ENCODE measurements around the gene FAM186B. TPM values are rescaled to one million over a fixed set of nuclear protein-coding genes. Genes with fewer than 3 reads are reported as not detected.

The FAM186B gene
- total and polyA plus RNA-seq, 2 experiments from 2014 or later = 0.17 to 0.69 TPM

DNA sequence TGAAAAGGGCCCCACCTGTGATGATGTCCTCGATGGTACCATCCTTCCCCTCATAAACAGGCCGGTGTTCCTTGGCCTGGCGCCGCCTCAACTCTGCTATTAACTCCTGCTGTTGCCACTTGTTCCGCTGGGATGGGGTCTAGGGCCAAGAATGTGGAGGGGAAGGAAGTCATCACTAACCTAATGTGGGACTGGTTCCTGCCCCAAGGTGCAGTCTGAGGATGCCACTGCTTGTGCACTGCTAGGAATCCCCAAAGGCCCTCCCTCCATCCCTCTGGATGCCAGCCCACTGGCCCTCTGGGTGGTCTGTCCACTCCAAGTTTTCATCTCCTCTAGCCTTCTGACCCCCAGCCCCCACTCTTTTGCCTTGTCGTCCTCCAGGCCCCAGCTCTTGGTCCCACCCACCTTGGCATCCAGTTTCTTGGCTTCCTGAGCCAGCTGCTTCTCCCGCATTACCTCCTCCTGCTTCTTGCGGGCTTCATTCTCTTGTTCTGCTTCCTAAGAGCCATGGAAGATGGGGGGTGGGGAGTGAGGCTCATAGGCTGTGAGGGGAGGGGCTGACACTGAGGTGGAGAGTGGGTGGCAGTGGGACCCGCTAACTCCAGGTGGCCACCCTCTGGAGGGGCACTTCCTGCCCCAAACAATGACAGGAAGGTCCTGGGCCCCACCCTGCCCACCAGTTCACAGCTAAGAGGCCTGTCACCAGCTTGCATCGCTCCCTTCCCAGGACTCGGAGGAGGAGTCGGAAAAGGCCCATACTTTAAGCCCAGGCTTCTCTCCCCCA lies 41.6 kb upstream of the FAM186B start:
- TF ChIP-seq EZH2phosphoT487 (IDR thresholded peaks at IDR 0.05; ENCODE audit: low read depth, severe bottlenecking, unreplicated experiment) (no peak), EZH2 (IDR thresholded peaks at IDR 0.05; ENCODE audit: borderline replicate concordance) (no peak)
- Histone ChIP-seq H3K36me3 (replicated peaks; ENCODE audit: insufficient read depth, low read depth) (no peaks in the 10 kb centered on the region), H4K20me1 (ENCODE audit: insufficient read depth, poor library complexity, severe bottlenecking) (no peaks in the 10 kb centered on the region), H3K9me2 (replicated peaks; ENCODE audit: insufficient read depth) (no peaks in the 10 kb centered on the region), H3K79me2 (no peaks in the 10 kb centered on the region), H2AFZ (no peak overlapping the region), H3K4me3 (no peak overlapping the region), H3K27ac (no peak overlapping the region), H3K27me3 (no peaks in the 10 kb centered on the region), H3K4me2 (no peak overlapping the region), H3K9me3 (ENCODE audit: low read depth) (no peaks in the 10 kb centered on the region), H3K4me1 (ENCODE audit: insufficient read depth) (no peaks in the 10 kb centered on the region)
- 89% methylated on average over 11 of the region's 12 CpGs for WGBS (ENCODE audit: low lambda C conversion rate, missing lambda C conversion rate)
- DNase-seq (ENCODE audit: low spot score) = no peak

DNA sequence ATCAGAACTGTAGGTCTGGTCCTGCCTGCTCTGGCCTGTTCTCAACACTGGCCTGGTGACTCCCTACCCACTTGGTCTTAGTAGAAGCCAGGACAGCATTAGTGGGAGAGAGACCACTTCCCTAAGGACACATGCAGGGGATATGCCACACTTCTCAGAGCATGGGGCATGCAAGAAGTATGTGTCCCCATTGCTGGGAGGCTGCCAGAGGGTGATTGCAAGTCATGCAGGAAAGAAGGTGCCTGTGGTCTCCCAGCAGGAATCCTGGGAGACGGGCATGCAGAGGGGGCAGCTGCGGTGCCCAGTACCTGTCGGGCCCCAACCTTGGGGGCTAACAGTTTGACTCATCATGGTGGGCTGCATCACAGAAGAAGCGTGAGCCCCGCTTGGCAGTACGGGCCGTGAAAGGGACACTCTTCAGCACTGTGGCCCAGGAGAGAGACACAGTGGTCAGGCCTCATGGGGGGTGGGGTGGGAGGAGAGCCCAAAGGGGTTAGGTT lies 40.9 kb upstream of the FAM186B start:
- Histone ChIP-seq H3K27ac (no peak overlapping the region), H3K36me3 (replicated peaks; ENCODE audit: insufficient read depth, low read depth) (no peaks in the 10 kb centered on the region)

GRCh38 chr12:49645146-49646039 lies 40.0 kb upstream of the FAM186B start:
- no peaks in the 10 kb centered on the region for H4K20me1 ChIP-seq (ENCODE audit: insufficient read depth, poor library complexity, severe bottlenecking)
- H2AFZ ChIP-seq = no peak overlapping the region
- H3K9me3 ChIP-seq (ENCODE audit: low read depth) = no peaks in the 10 kb centered on the region
- H3K4me2 ChIP-seq = no peak overlapping the region
- no peak for TF ChIP-seq EZH2 (IDR thresholded peaks at IDR 0.05; ENCODE audit: borderline replicate concordance)
- TF ChIP-seq, protein P1, sequence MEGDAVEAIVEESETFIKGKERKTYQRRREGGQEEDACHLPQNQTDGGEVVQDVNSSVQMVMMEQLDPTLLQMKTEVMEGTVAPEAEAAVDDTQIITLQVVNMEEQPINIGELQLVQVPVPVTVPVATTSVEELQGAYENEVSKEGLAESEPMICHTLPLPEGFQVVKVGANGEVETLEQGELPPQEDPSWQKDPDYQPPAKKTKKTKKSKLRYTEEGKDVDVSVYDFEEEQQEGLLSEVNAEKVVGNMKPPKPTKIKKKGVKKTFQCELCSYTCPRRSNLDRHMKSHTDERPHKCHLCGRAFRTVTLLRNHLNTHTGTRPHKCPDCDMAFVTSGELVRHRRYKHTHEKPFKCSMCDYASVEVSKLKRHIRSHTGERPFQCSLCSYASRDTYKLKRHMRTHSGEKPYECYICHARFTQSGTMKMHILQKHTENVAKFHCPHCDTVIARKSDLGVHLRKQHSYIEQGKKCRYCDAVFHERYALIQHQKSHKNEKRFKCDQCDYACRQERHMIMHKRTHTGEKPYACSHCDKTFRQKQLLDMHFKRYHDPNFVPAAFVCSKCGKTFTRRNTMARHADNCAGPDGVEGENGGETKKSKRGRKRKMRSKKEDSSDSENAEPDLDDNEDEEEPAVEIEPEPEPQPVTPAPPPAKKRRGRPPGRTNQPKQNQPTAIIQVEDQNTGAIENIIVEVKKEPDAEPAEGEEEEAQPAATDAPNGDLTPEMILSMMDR (IDR thresholded peaks at IDR 0.05; ENCODE audit: poor library complexity) = no peak
- TF ChIP-seq EZH2phosphoT487 (IDR thresholded peaks at IDR 0.05; ENCODE audit: low read depth, severe bottlenecking, unreplicated experiment) = no peak
- H3K4me3 ChIP-seq = no peak overlapping the region
- H3K27ac ChIP-seq = no peak overlapping the region
- H3K27me3 ChIP-seq = no peaks in the 10 kb centered on the region
- H3K4me1 ChIP-seq (ENCODE audit: insufficient read depth) = no peaks in the 10 kb centered on the region
- 91% methylated on average over 6 of the region's 6 CpGs for WGBS (ENCODE audit: low lambda C conversion rate, missing lambda C conversion rate)
- DNase-seq (ENCODE audit: low spot score) = no peak
- H3K9me2 ChIP-seq (replicated peaks; ENCODE audit: insufficient read depth) = no peaks in the 10 kb centered on the region
- no peaks in the 10 kb centered on the region for H3K79me2 ChIP-seq
- H3K36me3 ChIP-seq (replicated peaks; ENCODE audit: insufficient read depth, low read depth) = no peaks in the 10 kb centered on the region

More for the DNA sequence above, 40.9 kb upstream of the FAM186B start:
- H3K27me3 ChIP-seq = no peaks in the 10 kb centered on the region
- DNase-seq (ENCODE audit: low spot score) = no peak
- H3K9me2 ChIP-seq (replicated peaks; ENCODE audit: insufficient read depth) = no peaks in the 10 kb centered on the region
- no peak overlapping the region for H2AFZ ChIP-seq
- no peaks in the 10 kb centered on the region for H3K9me3 ChIP-seq (ENCODE audit: low read depth)
- no peak overlapping the region for H3K4me3 ChIP-seq
- no peak overlapping the region for H3K4me2 ChIP-seq
- WGBS (ENCODE audit: low lambda C conversion rate, missing lambda C conversion rate) = 91% methylated on average over 3 of the region's 7 CpGs
- no peaks in the 10 kb centered on the region for H3K79me2 ChIP-seq
- no peaks in the 10 kb centered on the region for H3K4me1 ChIP-seq (ENCODE audit: insufficient read depth)
- TF ChIP-seq EZH2 (IDR thresholded peaks at IDR 0.05; ENCODE audit: borderline replicate concordance) (no peak), EZH2phosphoT487 (IDR thresholded peaks at IDR 0.05; ENCODE audit: low read depth, severe bottlenecking, unreplicated experiment) (no peak)
- TF ChIP-seq, protein P1 (IDR thresholded peaks at IDR 0.05; ENCODE audit: poor library complexity) = no peak
- no peaks in the 10 kb centered on the region for H4K20me1 ChIP-seq (ENCODE audit: insufficient read depth, poor library complexity, severe bottlenecking)

All from hepatocyte (in vitro differentiated cells).